HG03066 (cell line): Measurements from ENCODE around the gene FAM184A.
A peak's percentile ranks its signal among the peaks of the same experiment; 100 is the strongest.
"Not testable (repeated sequence)": the region's sequence is repeated elsewhere in the genome, so short reads cannot be mapped to it uniquely, and the experiment has no call there.

Experiments used
- ATAC-seq: cut with Tn5 transposase; IDR thresholded peaks from one replicate; pipeline ENCODE4 v1.9.1; 2021; ENCODE audit warnings: low read depth; ENCODE audit not compliant: unreplicated experiment

Gene FAM184A, protein sequence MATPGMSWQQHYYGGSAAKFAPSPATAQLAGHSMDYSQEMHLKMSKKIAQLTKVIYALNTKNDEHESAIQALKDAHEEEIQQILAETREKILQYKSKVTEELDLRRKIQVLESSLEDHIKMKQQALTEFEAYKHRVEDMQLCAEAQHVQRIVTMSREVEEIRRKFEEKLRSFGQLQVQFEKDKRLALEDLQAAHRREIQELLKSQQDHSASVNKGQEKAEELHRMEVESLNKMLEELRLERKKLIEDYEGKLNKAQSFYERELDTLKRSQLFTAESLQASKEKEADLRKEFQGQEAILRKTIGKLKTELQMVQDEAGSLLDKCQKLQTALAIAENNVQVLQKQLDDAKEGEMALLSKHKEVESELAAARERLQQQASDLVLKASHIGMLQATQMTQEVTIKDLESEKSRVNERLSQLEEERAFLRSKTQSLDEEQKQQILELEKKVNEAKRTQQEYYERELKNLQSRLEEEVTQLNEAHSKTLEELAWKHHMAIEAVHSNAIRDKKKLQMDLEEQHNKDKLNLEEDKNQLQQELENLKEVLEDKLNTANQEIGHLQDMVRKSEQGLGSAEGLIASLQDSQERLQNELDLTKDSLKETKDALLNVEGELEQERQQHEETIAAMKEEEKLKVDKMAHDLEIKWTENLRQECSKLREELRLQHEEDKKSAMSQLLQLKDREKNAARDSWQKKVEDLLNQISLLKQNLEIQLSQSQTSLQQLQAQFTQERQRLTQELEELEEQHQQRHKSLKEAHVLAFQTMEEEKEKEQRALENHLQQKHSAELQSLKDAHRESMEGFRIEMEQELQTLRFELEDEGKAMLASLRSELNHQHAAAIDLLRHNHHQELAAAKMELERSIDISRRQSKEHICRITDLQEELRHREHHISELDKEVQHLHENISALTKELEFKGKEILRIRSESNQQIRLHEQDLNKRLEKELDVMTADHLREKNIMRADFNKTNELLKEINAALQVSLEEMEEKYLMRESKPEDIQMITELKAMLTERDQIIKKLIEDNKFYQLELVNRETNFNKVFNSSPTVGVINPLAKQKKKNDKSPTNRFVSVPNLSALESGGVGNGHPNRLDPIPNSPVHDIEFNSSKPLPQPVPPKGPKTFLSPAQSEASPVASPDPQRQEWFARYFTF

DNA sequence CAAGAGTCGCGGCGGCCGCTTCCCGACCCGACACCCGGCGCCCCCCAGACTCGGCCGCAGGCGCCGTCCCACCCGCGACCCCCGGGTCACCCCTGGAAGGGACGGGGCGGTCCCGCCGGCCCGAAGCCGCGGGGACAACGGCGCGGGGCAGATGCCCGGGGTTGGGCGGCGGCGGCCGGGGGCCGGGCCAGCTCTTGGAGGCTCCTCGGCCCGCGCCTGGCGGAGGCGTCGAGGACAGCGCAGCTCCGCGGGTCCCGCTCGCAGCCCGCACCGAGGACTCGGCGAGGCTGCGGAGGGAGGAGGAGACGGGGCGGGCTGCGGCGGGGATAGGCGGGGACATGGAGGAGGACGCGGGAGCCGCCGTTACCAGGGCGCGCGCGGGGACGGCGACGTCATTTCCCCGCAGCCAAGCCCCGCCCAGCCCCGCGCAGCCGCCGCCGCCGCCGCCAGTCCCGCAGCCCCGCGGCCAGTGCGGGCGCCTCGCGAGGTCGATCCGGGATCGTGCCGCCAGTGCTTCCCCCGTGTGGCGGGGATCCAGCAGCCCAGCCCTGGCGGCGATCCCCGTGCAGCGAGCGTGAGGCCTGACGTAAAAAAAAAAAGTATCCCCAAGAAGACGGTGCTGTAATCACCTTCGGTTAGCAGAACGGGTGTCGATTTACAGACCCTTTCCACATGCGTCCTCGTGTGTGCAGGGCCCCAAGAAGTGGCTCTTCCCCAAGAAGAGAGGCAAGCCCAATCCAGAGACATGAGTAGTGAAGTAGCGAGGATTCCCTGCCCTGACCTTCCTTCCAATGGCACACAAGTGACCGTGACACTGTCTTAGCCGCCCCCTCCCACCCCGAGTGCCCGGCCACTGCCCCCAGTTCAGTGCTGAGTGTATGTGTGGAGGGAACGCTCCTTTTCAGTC lies at the start of gene FAM184A:
Gene FAM184A, minus strand, starts transcription at position 289 of the 907 bp plus-strand sequence. CDS start 365 bp downstream, outside the sequence.
- peak; percentile 58 for ATAC-seq

DNA sequence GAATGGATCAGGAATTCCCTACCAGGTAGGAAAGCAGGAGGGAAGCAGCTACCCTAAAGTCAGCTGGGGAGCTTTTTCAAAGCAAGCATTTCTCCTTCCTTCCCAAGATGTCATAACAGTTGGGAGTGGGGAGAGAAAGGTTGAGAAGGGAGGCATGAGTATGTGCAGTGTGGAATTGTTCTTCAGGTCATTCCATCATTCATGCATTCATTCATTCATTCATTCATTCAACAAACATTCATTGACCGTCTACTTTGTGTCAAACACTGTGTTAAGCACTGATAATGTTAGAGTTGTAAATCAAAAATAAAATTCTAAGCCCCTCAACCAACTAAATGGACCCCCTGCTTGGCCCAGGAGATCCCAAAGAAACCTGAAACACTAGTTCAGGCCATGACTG lies 49.2 kb upstream of the FAM184A start:
- no peak for ATAC-seq

DNA sequence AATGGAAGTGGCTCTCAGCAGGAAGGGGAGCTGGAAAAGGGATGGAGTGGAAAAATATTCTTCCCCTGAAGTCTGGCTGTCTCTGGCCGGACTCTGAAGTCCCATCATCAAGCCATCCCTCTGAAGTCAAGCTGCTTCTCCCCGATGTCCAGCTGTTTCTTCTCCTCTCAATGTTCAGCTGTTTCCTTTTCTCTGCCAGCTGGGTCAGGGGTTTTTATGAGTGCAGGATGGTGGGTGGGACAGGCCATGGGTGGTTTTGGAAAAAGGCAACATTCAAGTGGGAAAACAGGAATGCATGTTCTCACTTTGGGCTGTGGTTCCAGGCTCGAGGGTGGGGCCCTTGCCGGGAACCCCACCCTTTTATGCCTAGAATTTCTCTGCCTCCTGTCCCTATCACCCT lies 48.4 kb upstream of the FAM184A start:
- ATAC-seq, result no peak

DNA sequence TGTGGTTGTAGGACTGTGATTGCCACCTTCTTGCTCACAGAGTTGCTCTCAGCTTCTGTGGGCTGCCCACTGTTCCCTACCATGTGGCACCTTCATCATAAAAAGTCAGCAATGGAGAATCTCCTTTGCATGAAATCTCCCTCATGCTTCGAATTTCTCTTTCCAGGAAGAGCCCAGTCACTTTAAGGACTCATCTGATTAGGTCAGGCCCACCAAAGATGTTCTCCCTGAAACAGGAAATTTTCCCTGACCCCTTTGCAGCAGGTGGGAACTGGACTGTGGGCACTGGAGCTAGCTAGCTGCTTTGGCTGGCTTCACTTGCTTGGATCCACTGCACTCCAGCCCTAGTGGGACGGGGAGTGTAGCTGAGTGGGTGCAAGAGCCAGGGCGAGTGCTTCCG lies 47.7 kb upstream of the FAM184A start:
- ATAC-seq, result no peak

DNA sequence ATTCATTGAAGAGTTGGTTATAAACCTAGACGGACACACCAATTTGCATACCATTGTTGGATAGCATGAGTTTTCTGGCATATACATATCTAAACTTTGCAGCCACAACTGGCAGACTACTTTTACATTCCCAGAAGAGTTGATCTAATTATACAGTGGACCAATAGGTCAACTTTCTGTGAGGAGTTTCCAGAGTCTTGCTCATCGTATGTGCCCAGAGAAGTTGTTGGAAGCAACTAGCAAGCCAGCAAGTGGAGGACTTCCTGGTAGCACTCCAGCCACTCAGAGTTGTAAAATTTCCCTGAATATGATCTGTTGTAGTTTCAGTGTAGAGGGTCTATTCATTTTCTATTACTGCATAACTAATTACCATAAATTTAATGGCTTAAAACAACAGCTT lies 47.1 kb upstream of the FAM184A start:
- ATAC-seq, result no peak

DNA sequence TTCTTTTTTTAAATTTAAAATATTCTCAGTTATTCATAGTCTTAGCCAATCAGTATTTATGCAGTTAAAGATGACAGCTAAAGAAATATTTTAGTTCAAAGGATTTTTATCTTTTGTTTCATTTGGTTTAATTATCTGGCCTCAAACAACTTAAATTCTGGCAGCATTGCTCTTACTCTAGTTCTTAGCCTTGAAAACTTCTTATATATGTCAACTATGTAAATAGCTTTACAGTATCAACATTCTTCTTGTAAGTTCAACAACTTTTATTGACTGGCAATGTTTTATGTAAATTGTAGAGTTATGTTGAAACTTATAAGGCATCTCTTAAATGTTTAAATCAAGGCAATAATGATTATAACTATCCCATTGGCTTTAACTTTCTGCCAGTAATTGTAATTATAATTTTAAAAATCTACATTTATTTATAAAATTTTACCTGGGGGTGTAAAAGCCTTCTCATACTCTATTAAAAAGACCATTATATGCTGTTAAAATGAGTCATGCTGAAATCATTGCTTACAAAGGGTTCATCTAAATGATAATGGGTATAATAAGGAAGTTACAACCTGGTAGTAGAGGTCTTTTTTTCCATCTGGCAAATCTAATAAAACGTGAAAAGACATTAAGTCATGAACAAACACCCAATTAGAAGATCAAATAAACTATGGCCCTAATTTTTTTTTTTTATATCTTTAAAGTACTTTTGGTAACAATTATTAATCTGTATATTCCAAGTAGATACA lies 45.8 kb upstream of the FAM184A start:
- no peak for ATAC-seq

DNA sequence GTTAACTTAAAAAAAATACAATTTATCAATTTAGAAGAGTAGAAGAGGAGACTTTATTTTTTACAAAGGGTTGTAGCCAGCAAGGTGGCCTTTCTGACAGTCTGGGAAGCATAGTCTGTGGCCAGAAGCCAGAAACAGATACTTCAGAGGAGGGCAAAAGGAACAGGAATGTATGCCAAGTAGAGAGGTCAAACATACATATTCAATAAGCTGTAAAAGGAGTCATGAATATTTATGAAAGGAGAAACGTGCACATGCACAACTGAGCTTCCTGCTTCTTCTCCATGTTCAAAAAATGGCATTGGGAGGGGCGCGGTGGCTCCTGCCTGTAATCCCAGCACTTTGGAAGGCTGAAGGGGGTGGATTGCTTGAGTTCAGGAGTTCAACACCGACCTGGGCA lies 43.9 kb upstream of the FAM184A start:
- ATAC-seq, result no peak

DNA sequence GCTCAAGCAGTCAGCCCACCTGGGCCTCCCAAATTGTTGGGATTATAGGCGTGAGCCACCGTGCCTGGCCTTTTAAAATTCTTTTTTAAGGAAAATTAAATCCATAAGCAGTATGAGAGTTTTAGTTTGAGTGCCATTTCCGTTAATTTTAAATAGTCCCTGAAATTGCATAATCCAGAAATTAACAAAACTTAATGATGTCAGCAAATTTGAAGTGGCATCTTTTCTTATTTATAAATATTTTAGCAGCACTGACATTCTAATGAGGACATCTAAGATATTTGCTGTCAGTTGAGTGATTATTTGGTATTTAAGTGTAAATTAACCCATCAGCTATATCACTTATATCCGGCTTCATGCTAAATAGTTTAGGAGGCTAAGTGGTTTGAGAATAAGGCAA lies 42.9 kb upstream of the FAM184A start:
- no peak for ATAC-seq

DNA sequence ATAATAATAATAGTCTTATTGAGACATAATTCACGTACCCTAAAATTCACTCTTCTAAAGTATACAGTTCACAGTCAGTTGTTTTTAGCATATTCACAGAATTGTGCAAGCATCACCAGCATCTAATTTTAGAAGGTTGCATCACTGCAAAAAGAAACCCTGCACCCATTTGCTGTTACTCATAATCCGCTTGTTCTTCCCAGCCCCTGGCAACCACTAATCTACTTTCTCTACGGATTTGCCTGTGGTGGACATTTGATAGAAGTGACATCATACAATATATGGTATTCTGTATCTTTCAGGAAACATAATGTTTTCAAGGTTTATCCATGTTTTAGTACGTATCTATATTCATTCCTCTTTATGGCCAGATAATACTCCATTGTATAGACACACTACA lies 41.5 kb upstream of the FAM184A start:
- ATAC-seq, result no peak

DNA sequence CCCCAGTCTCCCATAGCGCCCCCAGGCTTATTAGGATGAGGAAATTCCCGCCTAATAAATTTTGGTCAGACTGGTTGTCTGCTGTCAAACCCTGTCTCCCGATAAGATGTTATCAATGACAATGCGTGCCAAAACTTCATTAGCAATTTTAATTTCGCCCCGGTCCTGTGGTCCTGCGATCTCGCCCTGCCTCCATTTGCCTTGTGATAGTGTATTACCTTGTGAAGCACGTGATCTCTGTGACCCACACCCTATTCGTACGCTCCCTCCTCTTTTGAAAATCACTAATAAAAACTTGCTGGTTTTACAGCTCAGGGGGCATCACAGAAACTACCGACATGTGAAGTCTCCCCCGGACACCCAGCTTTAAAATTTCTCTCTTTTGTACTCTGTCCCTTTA lies 40.6 kb upstream of the FAM184A start:
- not testable (repeated sequence) for ATAC-seq

DNA sequence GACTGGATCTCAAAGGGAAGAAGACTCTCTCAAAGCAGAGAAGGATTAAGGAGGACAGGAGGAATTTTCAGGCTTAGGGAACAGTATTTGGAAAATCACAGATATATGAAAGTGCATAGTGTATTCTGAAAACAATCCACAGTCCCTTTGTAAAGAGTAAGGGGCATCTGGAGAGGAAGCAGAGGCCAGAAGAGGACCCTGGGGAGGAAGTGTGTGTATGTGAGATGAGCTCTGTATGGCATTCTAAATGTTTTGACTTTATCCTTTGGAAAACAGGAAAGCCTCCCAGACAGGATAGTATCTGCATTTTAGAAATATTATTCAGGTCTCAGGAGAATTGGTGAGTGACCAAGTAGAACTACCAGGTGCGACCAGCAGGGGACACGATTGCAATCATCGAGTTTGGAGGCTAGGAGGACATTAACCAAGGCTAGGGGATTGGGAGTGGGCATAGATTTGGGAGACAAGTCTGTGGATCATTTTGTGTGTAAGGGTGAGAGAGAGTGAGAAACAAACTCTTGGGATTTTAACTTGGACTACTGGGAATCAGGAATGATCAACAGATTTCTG lies 38.3 kb upstream of the FAM184A start:
- ATAC-seq, result no peak

DNA sequence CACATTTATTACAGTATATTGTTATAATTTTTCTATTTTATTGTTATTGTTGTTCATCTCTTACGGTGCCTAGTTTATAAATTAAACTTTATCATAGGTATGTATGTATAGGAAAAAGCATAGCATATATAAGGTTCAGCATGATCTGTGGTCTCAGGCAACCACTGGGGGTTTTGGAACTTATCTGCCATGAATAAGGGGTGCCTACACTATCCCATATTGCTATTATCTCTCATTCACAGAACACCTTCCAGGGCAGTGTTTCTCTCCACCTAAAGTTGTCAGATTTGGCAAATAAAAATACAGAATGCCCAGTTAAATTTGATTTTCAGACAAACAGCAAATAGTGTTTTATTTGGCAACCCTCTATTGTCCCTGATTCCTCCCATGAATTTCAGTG lies 35.5 kb upstream of the FAM184A start:
- no peak for ATAC-seq

DNA sequence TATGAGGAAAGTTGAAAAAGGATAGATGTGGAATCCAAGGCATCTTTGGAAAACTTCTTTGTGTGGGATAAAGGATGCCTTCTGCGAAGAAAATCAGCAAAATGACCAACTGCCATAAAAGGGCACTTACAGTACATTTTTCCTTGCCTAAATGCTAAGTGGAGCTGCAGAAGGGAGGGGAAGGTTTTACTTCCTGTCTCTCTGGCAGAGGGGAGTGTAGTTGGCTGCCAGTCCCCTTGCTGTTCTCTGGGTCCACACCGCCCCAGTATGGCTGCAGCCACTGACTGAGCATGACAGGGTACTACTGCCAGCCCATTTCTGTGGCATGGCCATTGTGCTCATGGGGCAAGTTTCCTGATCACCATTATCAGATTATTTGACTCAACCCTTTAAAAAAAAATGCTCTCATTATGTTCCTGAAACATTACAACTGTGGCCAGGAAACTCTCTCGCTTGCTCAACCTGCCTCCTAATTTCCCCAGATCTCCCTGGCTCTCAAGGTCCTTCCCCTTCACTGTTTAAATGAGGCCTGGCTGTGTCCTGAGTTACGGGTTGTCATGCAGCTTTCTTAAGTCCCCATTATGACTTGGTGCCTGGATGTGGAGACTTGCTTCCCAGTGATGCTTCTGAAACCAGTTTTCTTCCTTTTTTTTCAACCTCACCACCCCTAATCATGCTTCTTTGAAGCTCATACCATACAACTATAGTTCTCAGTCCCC lies 34.5 kb upstream of the FAM184A start:
- ATAC-seq, result no peak

DNA sequence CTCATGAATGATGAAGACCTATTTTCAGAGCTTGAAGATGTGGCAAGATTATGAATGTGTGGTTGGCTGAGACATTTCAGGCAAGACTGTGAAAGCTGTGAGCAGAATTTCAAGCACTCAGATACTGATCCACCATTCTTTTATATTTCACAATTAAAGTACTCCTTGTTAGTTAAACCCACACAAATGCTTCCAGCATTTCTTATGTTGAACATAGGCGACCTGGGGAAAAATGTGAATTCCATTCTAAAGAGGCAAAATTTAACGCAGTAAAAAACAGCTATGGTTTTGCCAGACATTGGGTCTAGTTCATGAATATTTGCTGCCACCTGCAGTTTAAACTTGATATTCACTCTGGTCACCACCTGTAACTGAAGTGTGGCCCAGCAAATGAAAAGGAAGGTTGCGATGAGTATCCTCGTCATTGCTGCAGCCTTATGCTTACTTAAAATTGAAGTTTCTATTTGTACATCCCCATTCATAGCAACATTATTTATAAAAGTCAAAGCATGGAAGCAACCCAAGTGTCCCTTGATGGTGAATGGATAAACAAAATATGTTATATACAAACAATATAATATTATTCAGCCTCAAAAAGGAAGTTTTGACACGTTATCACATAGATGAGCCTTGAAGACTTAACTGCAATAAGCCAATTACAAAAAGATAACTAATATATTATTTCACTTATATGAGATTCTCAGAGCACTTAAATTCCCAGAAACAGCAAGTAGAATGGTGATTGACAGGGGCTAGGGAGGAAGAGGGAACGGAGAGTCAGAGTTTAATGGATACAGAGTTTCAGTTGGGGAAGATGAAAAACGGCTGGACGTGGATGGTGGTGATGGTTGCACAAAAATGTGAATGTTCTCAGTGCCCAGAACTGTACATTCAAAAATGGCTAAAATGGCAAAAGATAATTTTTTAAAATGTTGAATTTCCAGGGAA lies 32.4 kb upstream of the FAM184A start:
- ATAC-seq, result peak; percentile 78

DNA sequence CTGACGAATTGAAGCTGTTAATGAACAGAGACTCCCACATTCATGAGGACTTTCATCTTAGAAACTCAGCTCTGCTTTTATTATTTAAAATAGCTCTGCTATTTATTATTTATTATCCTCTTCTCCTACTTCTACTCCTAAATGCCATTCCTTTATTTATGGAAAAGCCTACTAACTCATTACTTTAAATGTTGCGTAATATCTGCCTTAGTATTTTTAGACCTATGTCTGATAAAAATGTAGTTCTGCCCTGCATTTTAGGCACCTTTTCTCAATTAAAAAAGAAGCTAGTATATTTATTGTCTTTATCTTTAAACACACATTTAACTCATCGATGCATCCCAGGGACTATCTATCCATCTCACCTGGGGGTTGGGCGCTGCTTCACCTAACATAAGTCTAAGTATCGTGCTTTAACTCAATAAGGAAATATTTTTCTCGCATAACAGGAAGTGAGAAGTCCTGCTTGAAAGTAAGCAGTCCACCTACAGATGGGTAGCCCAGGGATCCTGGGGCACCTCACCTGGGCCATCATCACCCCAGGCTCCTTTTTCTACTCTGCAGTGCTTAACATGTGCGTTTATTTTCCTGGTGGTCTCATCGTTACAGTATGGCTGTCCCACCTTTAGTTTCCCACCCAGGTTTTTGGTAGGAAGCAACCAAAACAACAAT lies 31.3 kb upstream of the FAM184A start:
- ATAC-seq, result no peak

DNA sequence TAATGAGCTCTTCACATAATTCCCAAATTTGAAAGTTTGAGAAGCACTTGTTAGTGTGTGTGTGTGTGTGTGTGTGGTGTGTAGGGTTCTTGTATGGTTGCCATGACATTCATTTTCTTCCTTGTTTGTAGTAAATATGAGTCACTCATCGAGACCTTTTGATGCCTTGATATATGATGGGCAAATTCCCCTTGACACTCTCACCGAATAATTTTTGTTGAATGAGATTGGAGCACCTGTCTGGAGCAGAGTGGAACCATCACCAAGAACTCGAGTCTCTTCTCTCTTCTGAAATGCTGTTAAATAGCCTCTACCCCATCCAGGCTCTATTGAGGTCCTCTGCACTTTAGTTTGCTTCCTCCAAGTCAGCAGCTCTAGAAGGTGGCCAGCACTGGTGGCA lies 29.6 kb upstream of the FAM184A start:
- ATAC-seq, result no peak

DNA sequence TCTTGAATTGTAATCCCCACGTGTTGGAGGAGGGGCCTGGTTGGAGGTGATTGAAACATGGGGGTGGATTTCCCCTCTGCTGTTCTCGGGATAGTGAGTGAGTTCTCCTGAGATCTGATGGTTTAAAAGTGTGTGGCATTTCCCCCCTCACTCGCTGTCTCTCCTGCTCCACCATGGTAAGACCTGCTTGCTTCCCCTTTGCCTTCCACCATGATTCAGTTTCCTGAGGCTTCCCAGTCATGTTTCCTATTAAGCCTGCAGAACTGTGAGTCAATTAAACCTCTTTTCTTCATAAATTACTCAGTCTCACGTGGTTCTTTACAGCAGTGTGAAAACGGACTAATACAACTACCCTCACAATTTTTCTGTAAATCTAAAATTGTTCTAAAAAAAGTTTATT lies 26.8 kb upstream of the FAM184A start:
- no peak for ATAC-seq
